ENCODE measurements around the gene TM2D3. TPM values are rescaled to one million over a fixed set of nuclear protein-coding genes. Genes with fewer than 3 reads are reported as not detected.

The TM2D3 gene
- total RNA-seq, 4 donors from 2014 or later = 35.5 to 50.5 (median 40.5) TPM

DNA sequence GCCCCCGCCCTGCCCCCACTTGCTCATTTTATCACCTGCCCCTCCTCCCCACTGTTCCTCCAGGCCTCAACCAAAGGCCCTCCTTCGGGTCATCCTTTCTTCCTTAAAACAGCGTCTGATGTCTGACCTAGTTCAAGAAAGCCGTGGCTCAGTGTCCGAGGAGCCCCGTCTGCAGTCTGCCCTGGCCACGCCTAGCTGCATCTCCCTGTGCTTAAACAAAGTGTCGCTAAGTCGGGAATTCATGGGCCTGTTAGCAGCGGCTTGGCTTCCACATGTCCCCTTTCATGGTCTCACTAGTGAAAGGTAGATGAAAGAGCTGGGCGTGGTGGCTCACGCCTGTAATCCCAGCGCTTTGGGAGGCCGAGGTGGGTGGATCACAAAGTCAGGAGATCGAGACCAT is 41.2 kb downstream of the TM2D3 start:
- H3K4me3 ChIP-seq = no peak overlapping the region
- H3K36me3 ChIP-seq = no peaks in the 10 kb centered on the region
- peaks cover 0 to under 1% (median 0%) of the 10 kb centered on the region in 4 donors for H3K27me3 ChIP-seq
- TF ChIP-seq, protein P1, sequence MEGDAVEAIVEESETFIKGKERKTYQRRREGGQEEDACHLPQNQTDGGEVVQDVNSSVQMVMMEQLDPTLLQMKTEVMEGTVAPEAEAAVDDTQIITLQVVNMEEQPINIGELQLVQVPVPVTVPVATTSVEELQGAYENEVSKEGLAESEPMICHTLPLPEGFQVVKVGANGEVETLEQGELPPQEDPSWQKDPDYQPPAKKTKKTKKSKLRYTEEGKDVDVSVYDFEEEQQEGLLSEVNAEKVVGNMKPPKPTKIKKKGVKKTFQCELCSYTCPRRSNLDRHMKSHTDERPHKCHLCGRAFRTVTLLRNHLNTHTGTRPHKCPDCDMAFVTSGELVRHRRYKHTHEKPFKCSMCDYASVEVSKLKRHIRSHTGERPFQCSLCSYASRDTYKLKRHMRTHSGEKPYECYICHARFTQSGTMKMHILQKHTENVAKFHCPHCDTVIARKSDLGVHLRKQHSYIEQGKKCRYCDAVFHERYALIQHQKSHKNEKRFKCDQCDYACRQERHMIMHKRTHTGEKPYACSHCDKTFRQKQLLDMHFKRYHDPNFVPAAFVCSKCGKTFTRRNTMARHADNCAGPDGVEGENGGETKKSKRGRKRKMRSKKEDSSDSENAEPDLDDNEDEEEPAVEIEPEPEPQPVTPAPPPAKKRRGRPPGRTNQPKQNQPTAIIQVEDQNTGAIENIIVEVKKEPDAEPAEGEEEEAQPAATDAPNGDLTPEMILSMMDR (IDR thresholded peaks at IDR 0.05) = no peak
- no peak for TF ChIP-seq POLR2AphosphoS5 (IDR thresholded peaks at IDR 0.05)
- TF ChIP-seq POLR2A (IDR thresholded peaks at IDR 0.05; ENCODE audit: low read depth) = no peak
- no peak overlapping the region for H3K27ac ChIP-seq (replicated peaks in 1 of 4)
- peaks cover 30 to 38% (median 36%) of the 10 kb centered on the region in 4 donors for H3K4me1 ChIP-seq
- no peaks in the 10 kb centered on the region for H3K9me3 ChIP-seq
- intact Hi-C loops (cut with DNase I) = no loop called here
- 97% methylated on average over 15 of the region's 15 CpGs for WGBS
- DNase-seq (ENCODE audit: extremely low spot score) = no peak

GRCh38 chr15:101610611-101611000 is 41.6 kb downstream of the TM2D3 start:
- H3K27ac ChIP-seq (replicated peaks in 1 of 4) = no peak overlapping the region
- peaks cover 26 to 34% (median 32%) of the 10 kb centered on the region in 4 donors for H3K4me1 ChIP-seq
- no peaks in the 10 kb centered on the region for H3K36me3 ChIP-seq
- 94% methylated on average over 8 of the region's 8 CpGs for WGBS
- TF ChIP-seq EP300 (IDR thresholded peaks at IDR 0.05) = no peak
- TF ChIP-seq, protein P1 (IDR thresholded peaks at IDR 0.05) = no peak
- no peak overlapping the region for H3K4me3 ChIP-seq
- intact Hi-C loops (cut with DNase I) = no loop called here
- peaks cover 0 to 4% (median 0%) of the 10 kb centered on the region in 4 donors for H3K27me3 ChIP-seq
- no peaks in the 10 kb centered on the region for H3K9me3 ChIP-seq
- DNase-seq (ENCODE audit: extremely low spot score) = no peak

- TF ChIP-seq, protein P1 (IDR thresholded peaks at IDR 0.05) = no peak
- TF ChIP-seq POLR2AphosphoS5 (IDR thresholded peaks at IDR 0.05) = no peak
- no peak for TF ChIP-seq EP300 (IDR thresholded peaks at IDR 0.05)
- TF ChIP-seq POLR2A (IDR thresholded peaks at IDR 0.05; ENCODE audit: low read depth) = no peak
- Histone ChIP-seq H3K36me3 (no peaks in the 10 kb centered on the region), H3K9me3 (no peaks in the 10 kb centered on the region), H3K4me1 (peaks cover 22 to 28% (median 26%) of the 10 kb centered on the region in 4 donors), H3K27me3 (peaks cover 0 to 5% (median 0%) of the 10 kb centered on the region in 4 donors), H3K4me3 (no peak overlapping the region), H3K27ac (replicated peaks in 1 of 4) (no peak overlapping the region)
- no peak for DNase-seq (ENCODE audit: extremely low spot score)
- intact Hi-C loops (cut with DNase I) = no loop called here
- WGBS = 87% methylated on average over 18 of the region's 23 CpGs
Measured at GRCh38 chr15:101609742-101610610, 42.2 kb downstream of the TM2D3 start.

DNA sequence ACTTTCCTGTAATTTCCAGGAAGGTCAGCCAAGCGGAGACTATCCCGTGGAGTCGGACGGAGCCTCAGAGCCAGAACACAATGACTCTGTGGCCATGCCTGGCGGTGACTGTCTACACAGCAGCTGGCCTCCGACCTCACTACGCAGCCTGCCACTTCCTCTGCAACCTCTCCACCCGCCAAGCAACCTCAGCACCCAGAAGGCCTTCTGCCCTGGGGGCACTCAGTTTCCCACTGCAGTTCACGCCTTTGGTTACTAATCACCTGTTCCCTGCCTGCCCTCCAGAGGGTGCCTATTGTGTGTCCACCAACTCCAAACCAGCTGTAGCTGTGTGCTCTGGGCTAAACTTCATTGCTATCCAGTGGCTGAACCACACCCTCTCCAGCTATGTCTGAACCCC is 44.0 kb downstream of the TM2D3 start:
- no peak for TF ChIP-seq POLR2AphosphoS5 (IDR thresholded peaks at IDR 0.05)
- TF ChIP-seq, protein P1 (IDR thresholded peaks at IDR 0.05) = no peak
- no peak for TF ChIP-seq POLR2A (IDR thresholded peaks at IDR 0.05; ENCODE audit: low read depth)
- TF ChIP-seq EP300 (IDR thresholded peaks at IDR 0.05) = no peak
- 68% methylated on average over 9 of the region's 9 CpGs for WGBS
- no peaks in the 10 kb centered on the region for H3K9me3 ChIP-seq
- H3K27ac ChIP-seq (replicated peaks in 1 of 4) = no peak overlapping the region
- intact Hi-C loops (cut with DNase I) = no loop called here
- DNase-seq (ENCODE audit: extremely low spot score) = no peak
- H3K4me1 ChIP-seq = peaks cover 10 to 14% (median 11%) of the 10 kb centered on the region in 4 donors
- H3K4me3 ChIP-seq = no peak overlapping the region
- no peaks in the 10 kb centered on the region for H3K36me3 ChIP-seq
- H3K27me3 ChIP-seq = peaks cover 0 to 5% (median 0%) of the 10 kb centered on the region in 4 donors

Data from esophagus muscularis mucosa (tissue), 4 donors.